ENCODE results near the gene ENDOV. TPM values are rescaled to one million over a fixed set of nuclear protein-coding genes. Genes with fewer than 3 reads are reported as not detected.

Gene ENDOV
- total and polyA plus RNA-seq, 11 donors = 4.2 to 16.2 (median 9.4) TPM

GRCh38 chr17:80478487-80479245 lies 63.7 kb downstream of the ENDOV start:
- intact Hi-C loops (cut with DNase I) = loop anchor here in 1 of 10 donors (5.0 kb wide), 1 partner anchor 494 kb away; no protein-coding TSS in a partner anchor
- Histone ChIP-seq H3K27ac (no peak overlapping the region), H3K4me3 (peak overlapping the region in 11 of 12 donors; percentile 8 to 41 (median 31)), H3K9me3 (no peaks in the 10 kb centered on the region), H3K36me3 (no peaks in the 10 kb centered on the region), H3K27me3 (peaks cover 72 to 100% (median 91%) of the 10 kb centered on the region in 9 donors), H3K4me1 (peaks cover 0 to 49% (median 31%) of the 10 kb centered on the region in 12 donors)
- 5 to 17% (median 6%) methylated on average over 19 to 51 of the region's 51 CpGs for WGBS, 4 donors
- TF ChIP-seq CTCF (IDR thresholded peaks at IDR 0.05) = no peak
- no peak for TF ChIP-seq POLR2A (IDR thresholded peaks at IDR 0.05)
- peak in 1 of 4 donors; percentile 26 for ATAC-seq
- DNase-seq = no peak

DNA sequence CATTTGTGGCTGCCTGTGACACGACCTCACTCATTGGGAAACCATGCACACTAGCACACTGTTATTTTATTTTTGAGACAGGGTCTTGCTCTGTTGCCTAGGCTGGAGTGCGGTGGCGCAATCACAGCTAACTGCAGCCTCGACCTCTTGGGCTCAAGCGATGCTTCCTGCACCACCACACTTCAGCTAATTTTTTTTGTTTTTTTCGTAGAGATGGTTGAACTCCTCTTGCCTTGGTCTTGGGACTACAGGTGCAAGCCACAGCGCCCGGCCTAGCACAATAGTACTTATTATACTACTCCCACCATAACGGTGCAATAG lies 64.2 kb downstream of the ENDOV start:
- Histone ChIP-seq H3K36me3 (no peaks in the 10 kb centered on the region), H3K27ac (no peak overlapping the region), H3K9me3 (no peaks in the 10 kb centered on the region), H3K4me1 (peaks cover 0 to 49% (median 31%) of the 10 kb centered on the region in 12 donors), H3K27me3 (peaks cover 67 to 100% (median 87%) of the 10 kb centered on the region in 9 donors), H3K4me3 (peak overlapping the region in 1 of 12 donors; percentile 34)
- no peak for ATAC-seq
- DNase-seq = no peak
- intact Hi-C loops (cut with DNase I) = loop anchor here in 1 of 10 donors (5.0 kb wide), 1 partner anchor 493 kb away; no protein-coding TSS in a partner anchor
- TF ChIP-seq POLR2A (IDR thresholded peaks at IDR 0.05) (no peak), CTCF (IDR thresholded peaks at IDR 0.05) (no peak)
- 48 to 61% (median 53%) methylated on average over 9 of the region's 9 CpGs for WGBS, 4 donors

DNA sequence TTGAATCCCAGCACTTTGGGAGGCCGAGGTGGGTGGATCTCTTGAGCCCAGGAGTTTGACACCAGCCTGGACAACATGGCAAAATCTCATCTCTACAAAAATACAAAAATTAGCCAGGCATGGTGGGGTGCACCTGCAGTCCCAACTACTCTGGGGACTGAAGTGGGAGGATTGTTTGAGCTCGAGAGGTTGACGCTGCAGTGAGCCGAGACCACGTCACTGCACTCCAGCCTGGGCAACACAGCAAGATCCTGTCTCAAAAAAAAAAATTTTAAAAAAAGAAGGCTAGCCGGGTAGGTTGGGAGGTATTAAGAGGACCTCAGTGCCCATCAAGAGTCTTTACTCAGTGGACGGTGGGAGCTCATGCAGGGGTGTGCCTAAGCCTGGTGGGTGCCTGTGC lies 65.3 kb downstream of the ENDOV start:
- Histone ChIP-seq H3K27me3 (peaks cover 59 to 100% (median 77%) of the 10 kb centered on the region in 9 donors), H3K4me1 (peaks cover 0 to 39% (median 30%) of the 10 kb centered on the region in 12 donors), H3K36me3 (no peaks in the 10 kb centered on the region), H3K27ac (no peak overlapping the region), H3K4me3 (no peak overlapping the region), H3K9me3 (no peaks in the 10 kb centered on the region)
- TF ChIP-seq POLR2A (IDR thresholded peaks at IDR 0.05) (no peak), CTCF (IDR thresholded peaks at IDR 0.05) (no peak)
- ATAC-seq (no peak), DNase-seq (no peak)
- 83 to 91% (median 87%) methylated on average over 7 of the region's 7 CpGs for WGBS, 4 donors
- intact Hi-C loops (cut with DNase I) = no loop called here

DNA sequence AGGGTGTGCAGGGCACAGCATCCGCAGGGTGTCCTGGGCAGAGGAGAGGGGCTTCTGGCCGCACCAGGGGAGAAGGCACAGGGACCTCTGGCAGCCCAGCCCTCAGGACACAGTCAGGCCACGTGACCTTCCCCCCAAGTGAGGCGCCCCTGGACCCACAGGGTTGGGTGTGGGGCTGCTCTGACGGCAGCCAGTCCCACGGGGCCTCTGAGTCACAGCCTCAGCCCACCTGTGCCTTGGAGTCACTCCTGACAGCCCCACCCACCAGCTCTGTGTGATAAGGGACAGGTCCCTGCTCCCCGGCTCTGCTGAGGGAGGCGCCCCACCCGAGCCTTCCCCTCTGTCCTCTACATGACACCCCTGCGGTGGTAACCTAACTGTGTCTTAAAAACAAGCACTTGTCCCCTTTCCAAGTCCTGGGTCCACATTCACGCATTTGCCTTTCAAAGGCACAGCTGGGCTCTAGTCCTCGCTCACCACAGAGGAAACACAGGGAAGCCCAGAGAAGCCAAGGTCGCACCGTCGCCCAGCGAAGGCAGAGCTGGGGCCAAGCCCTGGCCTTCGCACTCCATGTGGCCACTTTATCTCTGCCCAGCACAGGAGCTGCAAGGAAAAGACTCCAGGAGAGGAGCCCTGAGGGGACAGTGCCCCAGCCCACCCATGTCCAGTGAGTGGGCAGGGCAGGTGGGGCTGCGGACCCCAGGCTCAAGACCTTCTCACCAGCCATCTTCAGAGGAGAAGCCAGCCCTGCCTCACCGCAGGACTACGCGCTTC lies 66.5 kb downstream of the ENDOV start:
- no peak for TF ChIP-seq POLR2A (IDR thresholded peaks at IDR 0.05)
- peaks cover 57 to 99% (median 70%) of the 10 kb centered on the region in 9 donors for H3K27me3 ChIP-seq
- 36 to 49% (median 38%) methylated on average over 16 to 21 of the region's 21 CpGs for WGBS, 4 donors

More for the DNA sequence above, 66.5 kb downstream of the ENDOV start:
- no peaks in the 10 kb centered on the region for H3K9me3 ChIP-seq
- no peak overlapping the region for H3K4me3 ChIP-seq
- H3K36me3 ChIP-seq = no peaks in the 10 kb centered on the region
- no peak for ATAC-seq
- peaks cover 0 to 26% (median 22%) of the 10 kb centered on the region in 12 donors for H3K4me1 ChIP-seq
- DNase-seq = no peak
- intact Hi-C loops (cut with DNase I) = loop anchor here in 1 of 10 donors (2.0 kb wide), 1 partner anchor 67 kb away; no protein-coding TSS in a partner anchor
- no peak overlapping the region for H3K27ac ChIP-seq
